ENCODE measurements around the gene ARHGAP18. TPM values are rescaled to one million over a fixed set of nuclear protein-coding genes. Genes with fewer than 3 reads are reported as not detected.

Gene ARHGAP18
- total RNA-seq, 4 donors from 2014 or later: 2.8 to 9.0 (median 7.1) TPM

DNA sequence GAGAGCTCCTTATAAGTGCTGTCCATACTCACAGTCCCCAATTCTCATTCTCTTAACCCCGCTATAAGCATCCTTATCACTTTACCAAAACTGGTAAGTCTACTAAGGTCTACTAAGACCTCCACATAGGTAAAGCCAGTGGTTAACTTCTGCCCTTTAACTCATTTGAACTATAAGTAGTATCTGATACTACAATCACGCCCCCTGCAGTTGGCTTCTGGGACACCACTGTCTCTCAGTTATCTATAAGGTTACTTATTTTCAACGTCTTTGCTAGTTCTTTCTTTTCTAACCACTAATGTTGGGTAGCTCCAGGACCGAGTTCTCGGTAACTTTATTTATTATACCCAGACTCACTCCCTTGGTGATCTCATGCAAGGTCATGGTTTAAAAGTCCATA, 142.6 kb downstream of the ARHGAP18 start:
- intact Hi-C loops (cut with DNase I): no loop called here
- TF ChIP-seq POLR2A (IDR thresholded peaks at IDR 0.05): no peak
- TF ChIP-seq, protein P1, sequence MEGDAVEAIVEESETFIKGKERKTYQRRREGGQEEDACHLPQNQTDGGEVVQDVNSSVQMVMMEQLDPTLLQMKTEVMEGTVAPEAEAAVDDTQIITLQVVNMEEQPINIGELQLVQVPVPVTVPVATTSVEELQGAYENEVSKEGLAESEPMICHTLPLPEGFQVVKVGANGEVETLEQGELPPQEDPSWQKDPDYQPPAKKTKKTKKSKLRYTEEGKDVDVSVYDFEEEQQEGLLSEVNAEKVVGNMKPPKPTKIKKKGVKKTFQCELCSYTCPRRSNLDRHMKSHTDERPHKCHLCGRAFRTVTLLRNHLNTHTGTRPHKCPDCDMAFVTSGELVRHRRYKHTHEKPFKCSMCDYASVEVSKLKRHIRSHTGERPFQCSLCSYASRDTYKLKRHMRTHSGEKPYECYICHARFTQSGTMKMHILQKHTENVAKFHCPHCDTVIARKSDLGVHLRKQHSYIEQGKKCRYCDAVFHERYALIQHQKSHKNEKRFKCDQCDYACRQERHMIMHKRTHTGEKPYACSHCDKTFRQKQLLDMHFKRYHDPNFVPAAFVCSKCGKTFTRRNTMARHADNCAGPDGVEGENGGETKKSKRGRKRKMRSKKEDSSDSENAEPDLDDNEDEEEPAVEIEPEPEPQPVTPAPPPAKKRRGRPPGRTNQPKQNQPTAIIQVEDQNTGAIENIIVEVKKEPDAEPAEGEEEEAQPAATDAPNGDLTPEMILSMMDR (IDR thresholded peaks at IDR 0.05): peak in 4 of 6 experiments; percentile 10 to 57 (median 30)
- Histone ChIP-seq H3K27me3 (no peaks in the 10 kb centered on the region), H3K27ac (no peak overlapping the region), H3K4me1 (no peaks in the 10 kb centered on the region), H3K4me3 (no peak overlapping the region), H3K9me3 (peaks cover 0 to 10% (median 0%) of the 10 kb centered on the region in 3 donors), H3K36me3 (no peaks in the 10 kb centered on the region)
- WGBS, 2 donors: 73 to 80% methylated on average over 5 of the region's 5 CpGs
- DNase-seq: no peak

DNA sequence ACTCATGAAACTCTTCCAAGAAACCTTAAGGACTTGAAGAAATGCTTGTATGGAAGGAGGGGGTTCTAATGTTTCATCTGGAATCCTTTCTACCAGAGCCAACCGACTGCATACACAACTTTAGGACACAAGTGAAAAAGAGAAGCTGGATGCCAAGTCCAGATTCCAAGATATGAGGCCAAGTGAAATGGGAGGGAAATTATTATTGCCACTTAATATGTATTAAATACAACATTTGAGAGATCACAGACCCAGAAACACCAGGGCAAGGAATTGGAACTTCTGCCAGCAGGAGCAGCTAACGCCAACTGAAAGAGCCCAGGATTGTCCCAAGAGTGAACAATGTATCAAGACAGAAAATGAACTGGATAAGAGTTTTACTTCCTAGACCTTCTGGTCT, 144.2 kb downstream of the ARHGAP18 start:
- no peak overlapping the region for H3K4me3 ChIP-seq
- H3K36me3 ChIP-seq: no peaks in the 10 kb centered on the region
- 52 to 80% methylated on average over 2 of the region's 2 CpGs for WGBS, 2 donors
- TF ChIP-seq, protein P1 (IDR thresholded peaks at IDR 0.05): no peak
- TF ChIP-seq POLR2A (IDR thresholded peaks at IDR 0.05): no peak
- H3K9me3 ChIP-seq: peaks cover 0 to 5% (median 0%) of the 10 kb centered on the region in 3 donors
- no peaks in the 10 kb centered on the region for H3K4me1 ChIP-seq
- DNase-seq: no peak
- no peak overlapping the region for H3K27ac ChIP-seq
- intact Hi-C loops (cut with DNase I): no loop called here
- H3K27me3 ChIP-seq: no peaks in the 10 kb centered on the region

DNA sequence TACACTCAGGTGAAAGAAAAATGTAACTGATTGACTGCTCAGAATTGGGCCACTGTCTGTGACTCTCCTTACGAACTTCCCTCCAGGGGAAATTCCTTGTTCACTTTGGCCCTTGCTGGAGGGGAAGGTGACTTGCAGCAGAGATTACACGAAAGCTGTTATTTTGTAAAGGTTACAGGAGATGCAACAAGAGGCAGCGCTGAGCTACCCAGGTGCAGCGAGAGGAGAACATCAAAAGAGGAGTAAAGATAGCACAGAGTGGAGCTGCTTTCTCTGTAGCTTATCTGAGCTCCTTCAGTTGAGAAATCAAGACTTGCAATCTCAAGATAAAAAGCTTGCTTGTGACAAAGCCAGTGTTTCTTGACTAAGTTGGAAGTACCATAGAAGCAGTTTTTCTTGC, 144.6 kb downstream of the ARHGAP18 start:
- Histone ChIP-seq H3K36me3 (no peaks in the 10 kb centered on the region), H3K9me3 (peaks cover 0 to under 1% (median 0%) of the 10 kb centered on the region in 3 donors), H3K4me3 (no peak overlapping the region), H3K4me1 (no peaks in the 10 kb centered on the region), H3K27ac (no peak overlapping the region), H3K27me3 (no peaks in the 10 kb centered on the region)
- DNase-seq: no peak
- TF ChIP-seq POLR2A (IDR thresholded peaks at IDR 0.05): no peak
- TF ChIP-seq, protein P1 (IDR thresholded peaks at IDR 0.05): no peak
- 79 to 85% methylated on average over 4 of the region's 4 CpGs for WGBS, 2 donors
- intact Hi-C loops (cut with DNase I): no loop called here

DNA sequence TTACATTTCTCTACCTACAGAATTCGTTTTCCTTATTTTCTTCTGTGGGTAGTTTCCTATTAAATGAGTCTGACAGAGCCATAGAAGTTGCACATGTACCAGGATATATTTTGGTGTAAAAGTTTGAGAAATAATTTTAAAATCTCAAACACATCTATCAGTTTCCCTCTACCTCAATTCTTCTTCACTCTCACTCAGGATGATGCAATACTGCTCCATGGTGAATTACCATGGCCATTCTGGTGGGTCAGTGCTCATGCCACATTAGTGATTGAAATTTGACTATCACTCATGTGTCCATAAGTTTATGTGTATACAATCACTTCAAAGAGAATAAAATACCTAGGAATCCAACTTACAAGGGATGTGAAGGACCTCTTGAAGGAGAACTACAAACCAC, 151.7 kb downstream of the ARHGAP18 start:
- intact Hi-C loops (cut with DNase I): no loop called here
- no peaks in the 10 kb centered on the region for H3K36me3 ChIP-seq
- TF ChIP-seq, protein P1 (IDR thresholded peaks at IDR 0.05): no peak
- TF ChIP-seq POLR2A (IDR thresholded peaks at IDR 0.05): no peak
- no peak overlapping the region for H3K4me3 ChIP-seq
- DNase-seq: no peak
- H3K27ac ChIP-seq: no peak overlapping the region
- H3K4me1 ChIP-seq: no peaks in the 10 kb centered on the region
- 82 to 87% methylated on average over 1 of the region's 1 CpG for WGBS, 2 donors
- no peaks in the 10 kb centered on the region for H3K9me3 ChIP-seq
- H3K27me3 ChIP-seq: no peaks in the 10 kb centered on the region

DNA sequence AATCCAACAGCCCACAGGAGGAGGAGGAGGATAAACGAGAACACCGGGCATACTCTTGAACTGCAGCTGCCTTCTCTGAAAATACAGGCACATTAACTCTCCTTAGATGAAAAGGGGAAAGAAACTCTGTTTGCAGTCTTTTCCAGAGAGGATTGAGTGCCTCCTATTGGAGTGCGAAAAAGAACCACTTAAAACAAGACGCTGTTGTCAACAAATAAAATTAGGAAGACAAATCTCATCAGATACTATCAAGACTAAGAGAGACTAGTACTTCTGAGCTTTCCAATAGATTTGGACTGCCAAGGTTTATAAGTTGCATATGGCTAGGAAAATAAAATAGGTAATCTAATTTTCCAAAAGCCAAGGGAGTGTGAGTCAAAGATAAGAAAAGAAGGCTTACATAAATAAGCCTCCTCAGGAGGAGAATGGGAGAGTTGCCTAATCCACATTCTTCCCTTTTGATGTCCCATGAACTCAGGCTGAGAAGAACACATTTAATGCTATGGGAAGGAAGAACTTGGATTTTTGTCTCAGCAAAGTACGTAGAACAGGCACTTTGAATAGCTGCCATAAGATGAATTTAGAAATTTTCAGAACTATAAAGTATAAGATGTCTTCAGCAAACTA, 154.7 kb downstream of the ARHGAP18 start:
- intact Hi-C loops (cut with DNase I): no loop called here
- TF ChIP-seq, protein P1 (IDR thresholded peaks at IDR 0.05): no peak
- TF ChIP-seq POLR2A (IDR thresholded peaks at IDR 0.05): no peak

More for the DNA sequence above, 154.7 kb downstream of the ARHGAP18 start:
- H3K36me3 ChIP-seq: no peaks in the 10 kb centered on the region
- no peaks in the 10 kb centered on the region for H3K27me3 ChIP-seq
- H3K27ac ChIP-seq: no peak overlapping the region
- H3K4me3 ChIP-seq: no peak overlapping the region
- H3K9me3 ChIP-seq: no peaks in the 10 kb centered on the region
- no peak for DNase-seq
- WGBS, 2 donors: 89 to 90% methylated on average over 5 of the region's 5 CpGs
- no peaks in the 10 kb centered on the region for H3K4me1 ChIP-seq
